Coronary artery (tissue), 2 donors: Measurements from ENCODE around the gene KITLG.

ENCODE experiments used
- DNase-seq: peaks from one replicate; pipeline ENCODE4 v3.0.0-alpha.2; 2017; ENCODE audit warnings: low spot score
- H3K27ac ChIP-seq, 2 donors: fragments of 200-600 bp; sonication (generic); one replicate each; pipeline ENCODE4 v1.5.1; 2016 to 2019
- H3K4me3 ChIP-seq: fragments of 200-600 bp; sonication (generic); 2 replicates; pipeline ENCODE4 v1.5.1; 2016; ENCODE audit warnings: mild to moderate bottlenecking, moderate library complexity
- TF ChIP-seq, protein P1 (sequence below): fragments of 200-600 bp; sonication (generic); IDR thresholded peaks from one replicate; pipeline ENCODE4 v1.5.1; 2019; ENCODE audit warnings: antibody characterized with exemption

Gene KITLG

GRCh38 chr12:88591343-88591742, 11.1 kb upstream of the KITLG start:
- no peak for DNase-seq
- TF ChIP-seq, protein P1, sequence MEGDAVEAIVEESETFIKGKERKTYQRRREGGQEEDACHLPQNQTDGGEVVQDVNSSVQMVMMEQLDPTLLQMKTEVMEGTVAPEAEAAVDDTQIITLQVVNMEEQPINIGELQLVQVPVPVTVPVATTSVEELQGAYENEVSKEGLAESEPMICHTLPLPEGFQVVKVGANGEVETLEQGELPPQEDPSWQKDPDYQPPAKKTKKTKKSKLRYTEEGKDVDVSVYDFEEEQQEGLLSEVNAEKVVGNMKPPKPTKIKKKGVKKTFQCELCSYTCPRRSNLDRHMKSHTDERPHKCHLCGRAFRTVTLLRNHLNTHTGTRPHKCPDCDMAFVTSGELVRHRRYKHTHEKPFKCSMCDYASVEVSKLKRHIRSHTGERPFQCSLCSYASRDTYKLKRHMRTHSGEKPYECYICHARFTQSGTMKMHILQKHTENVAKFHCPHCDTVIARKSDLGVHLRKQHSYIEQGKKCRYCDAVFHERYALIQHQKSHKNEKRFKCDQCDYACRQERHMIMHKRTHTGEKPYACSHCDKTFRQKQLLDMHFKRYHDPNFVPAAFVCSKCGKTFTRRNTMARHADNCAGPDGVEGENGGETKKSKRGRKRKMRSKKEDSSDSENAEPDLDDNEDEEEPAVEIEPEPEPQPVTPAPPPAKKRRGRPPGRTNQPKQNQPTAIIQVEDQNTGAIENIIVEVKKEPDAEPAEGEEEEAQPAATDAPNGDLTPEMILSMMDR, result no peak
- H3K27ac ChIP-seq, result no peak overlapping the region
- H3K4me3 ChIP-seq, result no peak overlapping the region

- TF ChIP-seq, protein P1, result no peak
- Histone ChIP-seq H3K4me3 (no peak overlapping the region), H3K27ac (no peak overlapping the region)
- no peak for DNase-seq
These were observed 10.6 kb upstream of the KITLG start for GRCh38 chr12:88590851-88591250.

DNA sequence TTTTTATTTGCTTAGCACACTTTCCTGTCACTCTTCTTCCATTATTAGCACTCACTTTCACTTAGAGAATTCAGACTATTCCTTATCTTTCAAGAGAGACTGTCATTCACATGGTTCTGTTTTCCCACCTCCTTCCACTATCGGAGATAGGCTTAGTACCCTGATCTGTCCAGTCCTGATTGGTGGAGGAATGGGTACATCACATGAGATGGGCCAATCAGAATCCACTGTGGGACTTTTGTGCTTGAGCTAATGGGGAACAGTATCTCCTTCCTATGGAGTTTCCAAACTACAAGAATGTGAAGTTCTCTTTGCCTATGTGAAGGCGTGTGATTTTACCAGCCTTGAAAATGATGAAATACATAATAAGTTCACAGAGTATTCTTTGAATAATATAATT, 4.8 kb upstream of the KITLG start:
- TF ChIP-seq, protein P1, result no peak
- Histone ChIP-seq H3K27ac (no peak overlapping the region), H3K4me3 (no peak overlapping the region)
- DNase-seq, result no peak

GRCh38 chr12:88579601-88580050, 645 bp downstream of the KITLG start:
- DNase-seq, result no peak
- TF ChIP-seq, protein P1, result no peak
- H3K4me3 ChIP-seq, result peak overlapping the region; percentile 82
- peak overlapping the region; percentile 44 to 84 for H3K27ac ChIP-seq

GRCh38 chr12:88579161-88579517, 1.1 kb downstream of the KITLG start:
- TF ChIP-seq, protein P1, result peak; percentile 13
- Histone ChIP-seq H3K27ac (peak overlapping the region; percentile 44 to 84), H3K4me3 (peak overlapping the region; percentile 82)
- DNase-seq, result no peak

GRCh38 chr12:88578276-88579160, 1.8 kb downstream of the KITLG start:
- DNase-seq, result no peak
- Histone ChIP-seq H3K4me3 (peak overlapping the region; percentile 82), H3K27ac (peak overlapping the region in 1 of 2 donors; percentile 84)
- TF ChIP-seq, protein P1, result no peak

- Histone ChIP-seq H3K4me3 (peak overlapping the region; percentile 36), H3K27ac (peak overlapping the region in 1 of 2 donors; percentile 11)
- DNase-seq, result no peak
- TF ChIP-seq, protein P1, result no peak
These were observed 2.7 kb downstream of the KITLG start for GRCh38 chr12:88577537-88577936.
